ENCODE results near the gene APPBP2.
"Not testable (repeated sequence)": the region's sequence is repeated elsewhere in the genome, so short reads cannot be mapped to it uniquely, and the experiment has no call there.

APPBP2 gene

GRCh38 chr17:60525685-60526514 is at the start of gene APPBP2:
TSS of gene APPBP2 (minus strand) at chr17:60526242. CDS start at chr17:60525931, 311 bp downstream.
- peak; percentile 73 for DNase-seq (ENCODE audit: extremely low spot score, insufficient read length, low read depth)
- peak; percentile 77 for FAIRE-seq

- FAIRE-seq, result no peak
- no peak for DNase-seq (ENCODE audit: extremely low spot score, insufficient read length, low read depth)
Observed at GRCh38 chr17:60573236-60574051, 47.4 kb upstream of the APPBP2 start.

- FAIRE-seq (no peak), DNase-seq (ENCODE audit: extremely low spot score, insufficient read length, low read depth) (no peak)
Observed at GRCh38 chr17:60565233-60565632, 39.2 kb upstream of the APPBP2 start.

DNA sequence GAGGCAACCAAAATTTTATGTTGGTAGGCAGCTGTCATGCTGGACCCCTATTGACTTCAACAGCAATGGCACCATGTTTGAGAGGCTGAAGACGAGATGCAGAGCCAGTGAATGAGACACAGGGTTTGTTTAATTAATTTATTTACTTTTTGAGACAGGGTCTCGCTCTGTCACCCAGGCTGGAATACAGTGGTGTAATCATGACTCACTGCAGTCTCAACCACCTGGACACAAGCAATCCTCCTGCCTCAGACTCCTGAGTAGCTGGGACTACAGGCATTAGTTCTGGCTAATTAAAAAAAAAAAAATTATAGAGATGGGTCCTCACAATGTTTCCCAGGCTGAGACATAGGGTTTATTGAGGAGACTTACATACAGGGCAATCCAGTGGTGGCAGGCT is 37.7 kb upstream of the APPBP2 start:
- FAIRE-seq, result no peak
- no peak for DNase-seq (ENCODE audit: extremely low spot score, insufficient read length, low read depth)

DNA sequence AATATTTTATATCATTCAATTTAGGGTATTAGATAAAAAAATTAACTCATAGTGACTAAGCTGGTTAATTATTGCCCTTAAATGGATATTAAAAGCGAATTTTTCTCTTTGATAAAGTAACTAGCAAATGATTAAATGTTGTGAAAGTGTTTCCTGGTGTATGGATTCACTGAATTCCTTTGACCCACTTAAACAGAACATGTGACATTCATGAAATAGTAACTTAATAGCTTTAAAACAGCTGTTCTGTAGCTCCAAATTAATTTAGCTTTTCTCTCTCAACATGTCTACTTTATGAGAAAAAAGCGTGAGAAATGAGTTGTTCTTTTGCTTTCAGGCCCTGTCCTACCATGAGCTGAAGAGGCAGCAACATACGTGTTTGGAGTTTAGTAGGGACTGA is 36.4 kb upstream of the APPBP2 start:
- DNase-seq (ENCODE audit: extremely low spot score, insufficient read length, low read depth) (no peak), FAIRE-seq (no peak)

- DNase-seq (ENCODE audit: extremely low spot score, insufficient read length, low read depth), result no peak
- FAIRE-seq, result no peak
Observed at GRCh38 chr17:60560860-60561257, 34.8 kb upstream of the APPBP2 start.

DNA sequence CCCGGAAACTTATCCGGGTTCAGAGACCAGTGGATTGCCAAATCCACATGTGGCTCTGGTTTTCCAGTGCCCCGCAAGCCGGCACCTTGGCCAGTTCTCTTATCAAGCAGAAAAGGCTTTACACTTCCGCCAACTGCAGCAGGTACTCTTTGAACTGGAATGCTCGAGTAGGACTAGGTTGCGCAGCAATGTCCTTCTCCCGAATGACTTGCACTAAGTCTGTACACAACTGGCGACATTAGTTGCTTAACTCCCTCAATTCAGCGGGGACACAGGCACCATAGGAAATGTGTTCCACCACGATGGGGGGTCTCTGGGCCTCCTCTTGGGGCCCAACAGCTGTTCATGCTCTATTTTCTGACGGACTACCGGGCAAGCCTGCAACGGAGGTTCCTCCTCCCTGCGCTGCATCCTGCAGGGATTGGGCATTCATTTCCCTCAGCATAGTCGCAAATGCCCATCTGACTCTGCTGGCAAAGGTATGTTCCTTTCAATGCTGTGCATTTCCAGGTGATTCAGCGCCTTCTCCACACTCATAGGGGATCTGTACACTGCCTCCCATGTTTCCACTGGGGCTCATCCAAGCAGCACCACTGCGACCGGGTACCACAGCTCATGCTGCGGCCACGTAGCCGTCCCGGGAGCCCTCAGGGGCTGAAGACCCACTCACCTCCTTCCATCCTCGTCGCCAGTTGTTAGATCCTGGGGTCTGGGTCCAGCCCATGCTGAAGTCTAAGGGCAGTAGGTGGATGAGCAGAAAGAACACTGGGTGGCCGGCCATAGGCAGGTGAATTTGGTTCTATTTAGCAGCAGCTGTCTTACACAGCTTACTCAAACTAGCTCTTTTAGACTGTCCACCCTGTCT is 34.2 kb upstream of the APPBP2 start:
- DNase-seq (ENCODE audit: extremely low spot score, insufficient read length, low read depth) (no peak), FAIRE-seq (no peak)

- FAIRE-seq, result no peak
Observed at GRCh38 chr17:60559659-60559994, 33.6 kb upstream of the APPBP2 start.

DNA sequence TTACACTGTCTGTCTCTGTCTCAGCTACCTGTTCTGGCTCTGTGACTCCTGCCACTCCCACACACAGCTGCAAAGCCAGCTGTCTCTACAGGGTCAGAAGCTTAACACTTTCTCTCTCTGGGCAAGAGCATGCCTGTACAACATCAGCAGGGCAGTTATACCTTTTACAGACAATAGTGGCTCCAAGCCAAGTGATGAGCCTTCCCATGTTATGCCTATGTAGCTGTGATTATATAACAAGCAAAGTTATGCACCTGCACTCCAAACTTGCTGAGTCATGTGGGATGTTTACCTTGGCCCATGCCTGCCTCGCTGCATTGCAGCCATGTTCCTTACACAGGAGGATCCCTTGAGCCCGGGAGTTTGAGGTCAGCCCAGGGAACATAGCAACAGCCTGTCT is 31.8 kb upstream of the APPBP2 start:
- no peak for DNase-seq (ENCODE audit: extremely low spot score, insufficient read length, low read depth)
- no peak for FAIRE-seq

More at GRCh38 chr17:60559659-60559994, 33.6 kb upstream of the APPBP2 start:
- DNase-seq (ENCODE audit: extremely low spot score, insufficient read length, low read depth), result no peak

- DNase-seq (ENCODE audit: extremely low spot score, insufficient read length, low read depth) (no peak), FAIRE-seq (no peak)
Observed at GRCh38 chr17:60555786-60556185, 29.7 kb upstream of the APPBP2 start.

DNA sequence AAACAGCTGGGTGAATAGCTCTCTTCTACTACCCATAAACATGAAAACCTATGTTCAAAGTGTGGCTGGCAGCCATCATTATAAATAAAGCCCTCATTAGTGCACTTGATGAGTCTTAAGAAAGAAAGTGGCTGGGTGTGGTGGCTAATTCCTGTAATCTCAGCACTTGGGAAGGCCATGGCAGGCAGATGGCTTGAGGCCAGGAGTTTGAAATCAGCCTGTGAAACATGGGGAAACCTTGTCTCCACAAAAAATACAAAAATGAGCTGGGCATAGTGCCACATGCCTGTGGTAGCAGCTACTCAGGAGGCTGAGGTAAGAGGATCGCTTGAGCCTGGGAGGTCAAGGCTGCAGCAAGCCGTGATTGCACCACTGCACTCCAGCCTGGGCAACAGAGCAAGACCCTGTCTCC is 28.3 kb upstream of the APPBP2 start:
- DNase-seq (ENCODE audit: extremely low spot score, insufficient read length, low read depth) (no peak), FAIRE-seq (no peak)

DNA sequence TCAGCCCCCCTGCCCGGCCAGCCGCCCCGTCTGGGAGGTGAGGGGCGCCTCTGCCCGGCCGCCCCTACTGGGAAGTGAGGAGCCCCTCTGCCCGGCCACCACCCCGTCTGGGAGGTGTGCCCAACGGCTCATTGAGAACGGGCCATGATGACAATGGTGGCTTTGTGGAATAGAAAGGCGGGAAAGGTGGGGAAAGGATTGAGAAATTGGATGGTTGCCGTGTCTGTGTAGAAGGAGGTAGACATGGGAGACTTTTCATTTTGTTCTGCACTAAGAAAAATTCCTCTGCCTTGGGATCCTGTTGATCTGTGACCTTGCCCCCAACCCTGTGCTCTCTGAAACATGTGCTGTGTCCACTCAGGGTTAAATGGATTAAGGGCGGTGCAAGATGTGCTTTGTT is 26.2 kb upstream of the APPBP2 start:
- DNase-seq (ENCODE audit: extremely low spot score, insufficient read length, low read depth); FAIRE-seq: not testable (repeated sequence)

DNA sequence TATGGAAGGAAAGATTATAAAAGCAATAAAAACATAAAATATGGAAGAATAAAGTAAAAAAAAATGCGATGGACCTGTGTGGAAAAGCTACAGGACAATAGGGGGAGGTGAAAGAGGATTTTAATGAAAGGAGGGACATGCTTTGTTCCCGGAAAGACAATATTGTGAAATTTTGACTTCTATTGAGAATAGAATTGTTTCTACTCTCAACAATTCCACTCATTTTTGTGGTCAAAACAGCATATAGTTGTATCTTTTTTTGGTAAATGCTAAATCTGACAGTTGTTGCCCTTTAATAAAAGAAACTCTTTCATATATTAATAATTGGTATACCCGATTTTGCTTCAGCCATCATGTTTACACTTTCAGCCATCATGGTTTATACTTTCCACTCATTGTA is 22.9 kb upstream of the APPBP2 start:
- DNase-seq (ENCODE audit: extremely low spot score, insufficient read length, low read depth) (no peak), FAIRE-seq (no peak)

GRCh38 chr17:60545465-60546191 is 19.6 kb upstream of the APPBP2 start:
- DNase-seq (ENCODE audit: extremely low spot score, insufficient read length, low read depth), result no peak
- FAIRE-seq, result no peak

DNA sequence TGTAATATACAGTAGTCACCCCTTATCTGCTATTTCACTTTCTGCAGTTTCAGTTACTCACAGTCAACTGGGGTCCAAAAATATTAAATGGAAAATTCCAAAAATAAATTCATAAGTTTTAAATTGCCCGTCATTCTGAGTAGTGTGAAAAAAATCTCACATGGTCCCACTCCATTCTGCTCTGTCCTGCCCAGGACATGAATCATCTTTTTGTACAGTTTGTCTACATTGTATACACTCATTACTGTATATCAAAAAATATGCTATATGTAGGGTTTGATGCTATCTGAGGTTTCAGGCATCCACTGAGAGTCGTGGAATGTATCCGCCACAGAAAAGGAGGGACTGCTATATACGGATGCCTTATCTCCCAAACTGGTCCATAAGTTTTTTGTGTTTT is 16.0 kb upstream of the APPBP2 start:
- no peak for FAIRE-seq
- DNase-seq (ENCODE audit: extremely low spot score, insufficient read length, low read depth), result no peak

DNA sequence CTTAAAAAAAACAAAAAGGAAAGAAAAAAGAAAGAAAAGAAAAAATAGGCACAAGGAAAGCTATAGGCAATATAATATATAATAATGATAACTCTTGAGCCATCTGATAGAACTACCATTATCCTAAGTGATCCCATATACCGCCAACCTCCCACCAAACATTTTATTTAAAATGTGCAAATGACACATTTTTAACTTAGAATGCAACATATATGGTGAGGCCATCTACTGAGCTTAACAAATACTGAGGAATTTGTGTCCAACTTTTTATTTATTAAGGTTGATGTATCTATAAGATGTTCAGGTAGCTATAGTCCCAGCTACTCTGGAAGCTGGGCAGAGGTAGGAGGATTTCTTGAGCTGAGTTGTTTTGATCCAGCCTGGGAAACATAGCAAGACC is 14.4 kb upstream of the APPBP2 start:
- DNase-seq (ENCODE audit: extremely low spot score, insufficient read length, low read depth) (no peak), FAIRE-seq (no peak)

DNA sequence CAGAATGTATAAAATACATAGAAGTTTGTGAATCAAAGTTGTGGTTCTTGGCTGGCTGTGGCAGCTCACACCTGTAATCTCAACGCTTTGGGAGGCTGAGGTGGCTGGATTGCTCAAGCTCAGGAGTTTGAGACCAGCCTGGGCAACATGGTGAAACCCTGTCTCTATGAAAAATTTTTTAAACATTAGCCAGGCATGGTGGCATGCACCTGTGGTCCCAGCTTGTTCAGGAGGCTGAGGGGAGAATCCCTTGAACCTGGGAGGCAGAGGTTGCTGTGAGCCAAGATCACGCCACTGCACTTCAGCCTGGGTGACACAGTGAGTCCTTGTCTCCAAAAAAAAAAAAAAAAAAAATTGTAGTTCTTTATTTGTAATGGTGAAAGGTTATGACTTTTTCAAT is 13.8 kb upstream of the APPBP2 start:
- FAIRE-seq (no peak), DNase-seq (ENCODE audit: extremely low spot score, insufficient read length, low read depth) (no peak)

DNA sequence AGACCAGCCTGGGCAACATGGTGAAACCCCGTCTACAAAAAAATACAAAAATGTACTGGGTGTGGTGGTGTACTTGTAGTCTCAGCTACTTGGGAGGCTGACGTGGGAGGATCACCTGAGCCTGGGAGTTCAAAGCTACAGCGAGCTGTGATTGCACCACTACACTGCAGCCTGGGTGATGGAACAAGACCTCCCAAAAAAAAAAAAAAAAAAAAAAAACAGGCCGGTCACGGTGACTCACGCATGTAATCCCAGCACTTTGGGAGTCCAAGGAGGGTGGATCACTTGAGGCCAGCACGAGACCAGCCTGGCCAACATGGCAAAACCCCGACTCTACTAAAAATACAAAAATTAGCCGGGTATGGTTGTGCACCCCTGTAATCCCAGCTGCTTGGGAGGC is 12.7 kb upstream of the APPBP2 start:
- no peak for DNase-seq (ENCODE audit: extremely low spot score, insufficient read length, low read depth)
- FAIRE-seq, result no peak

- DNase-seq (ENCODE audit: extremely low spot score, insufficient read length, low read depth) (no peak), FAIRE-seq (no peak)
Observed at GRCh38 chr17:60535382-60536279, 9.6 kb upstream of the APPBP2 start.

Data from GM18507 (cell line).